ENCODE measurements around the gene SSPN.
A peak's percentile ranks its signal among the peaks of the same experiment; 100 is the strongest.

Gene SSPN

DNA sequence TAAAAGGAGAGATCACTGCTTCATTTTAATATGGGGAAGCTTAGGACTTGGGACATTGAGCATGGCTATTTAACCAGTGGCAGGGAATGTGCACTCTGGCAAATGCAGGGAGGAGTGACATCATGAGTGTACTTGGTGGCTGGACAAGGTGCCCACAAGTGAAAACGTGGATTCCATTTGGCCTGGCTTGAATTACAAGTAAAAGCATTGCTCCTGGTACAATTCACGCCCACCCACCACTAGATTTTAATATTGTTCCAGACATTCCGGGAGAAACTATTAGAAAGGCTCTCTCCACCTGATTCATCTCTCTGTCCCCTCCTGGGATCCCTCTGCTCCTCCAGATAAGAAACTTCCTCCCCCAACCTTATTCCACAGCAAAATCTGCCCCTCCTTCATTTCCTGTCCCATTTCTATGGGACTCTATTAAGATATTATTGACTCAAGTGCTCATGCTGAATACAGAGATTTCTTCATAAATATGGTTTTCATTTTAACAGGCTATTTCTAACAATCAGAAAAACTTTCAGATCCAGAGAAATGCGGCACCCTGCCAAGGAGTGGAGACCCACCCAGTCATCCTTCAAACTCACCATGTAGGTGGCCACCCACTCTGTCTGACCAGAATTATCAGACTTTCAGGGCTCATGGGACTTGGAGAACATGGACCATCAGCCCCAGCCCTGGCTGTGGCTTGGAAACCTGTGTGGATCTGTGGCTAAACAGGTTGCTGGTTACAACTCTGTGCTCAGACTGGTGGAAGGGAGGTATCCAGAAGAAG, 43.2 kb downstream of the SSPN start:
- TF ChIP-seq RAD21 (IDR thresholded peaks at IDR 0.05; ENCODE audit: low read depth) (0 out of 2 replicates have a peak, but pooled peaks have one; percentile 2), YY1 (IDR thresholded peaks at IDR 0.05; ENCODE audit: low read depth) (no peak)
- TF ChIP-seq, protein P1, sequence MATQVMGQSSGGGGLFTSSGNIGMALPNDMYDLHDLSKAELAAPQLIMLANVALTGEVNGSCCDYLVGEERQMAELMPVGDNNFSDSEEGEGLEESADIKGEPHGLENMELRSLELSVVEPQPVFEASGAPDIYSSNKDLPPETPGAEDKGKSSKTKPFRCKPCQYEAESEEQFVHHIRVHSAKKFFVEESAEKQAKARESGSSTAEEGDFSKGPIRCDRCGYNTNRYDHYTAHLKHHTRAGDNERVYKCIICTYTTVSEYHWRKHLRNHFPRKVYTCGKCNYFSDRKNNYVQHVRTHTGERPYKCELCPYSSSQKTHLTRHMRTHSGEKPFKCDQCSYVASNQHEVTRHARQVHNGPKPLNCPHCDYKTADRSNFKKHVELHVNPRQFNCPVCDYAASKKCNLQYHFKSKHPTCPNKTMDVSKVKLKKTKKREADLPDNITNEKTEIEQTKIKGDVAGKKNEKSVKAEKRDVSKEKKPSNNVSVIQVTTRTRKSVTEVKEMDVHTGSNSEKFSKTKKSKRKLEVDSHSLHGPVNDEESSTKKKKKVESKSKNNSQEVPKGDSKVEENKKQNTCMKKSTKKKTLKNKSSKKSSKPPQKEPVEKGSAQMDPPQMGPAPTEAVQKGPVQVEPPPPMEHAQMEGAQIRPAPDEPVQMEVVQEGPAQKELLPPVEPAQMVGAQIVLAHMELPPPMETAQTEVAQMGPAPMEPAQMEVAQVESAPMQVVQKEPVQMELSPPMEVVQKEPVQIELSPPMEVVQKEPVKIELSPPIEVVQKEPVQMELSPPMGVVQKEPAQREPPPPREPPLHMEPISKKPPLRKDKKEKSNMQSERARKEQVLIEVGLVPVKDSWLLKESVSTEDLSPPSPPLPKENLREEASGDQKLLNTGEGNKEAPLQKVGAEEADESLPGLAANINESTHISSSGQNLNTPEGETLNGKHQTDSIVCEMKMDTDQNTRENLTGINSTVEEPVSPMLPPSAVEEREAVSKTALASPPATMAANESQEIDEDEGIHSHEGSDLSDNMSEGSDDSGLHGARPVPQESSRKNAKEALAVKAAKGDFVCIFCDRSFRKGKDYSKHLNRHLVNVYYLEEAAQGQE (IDR thresholded peaks at IDR 0.05; ENCODE audit: low read depth): no peak

DNA sequence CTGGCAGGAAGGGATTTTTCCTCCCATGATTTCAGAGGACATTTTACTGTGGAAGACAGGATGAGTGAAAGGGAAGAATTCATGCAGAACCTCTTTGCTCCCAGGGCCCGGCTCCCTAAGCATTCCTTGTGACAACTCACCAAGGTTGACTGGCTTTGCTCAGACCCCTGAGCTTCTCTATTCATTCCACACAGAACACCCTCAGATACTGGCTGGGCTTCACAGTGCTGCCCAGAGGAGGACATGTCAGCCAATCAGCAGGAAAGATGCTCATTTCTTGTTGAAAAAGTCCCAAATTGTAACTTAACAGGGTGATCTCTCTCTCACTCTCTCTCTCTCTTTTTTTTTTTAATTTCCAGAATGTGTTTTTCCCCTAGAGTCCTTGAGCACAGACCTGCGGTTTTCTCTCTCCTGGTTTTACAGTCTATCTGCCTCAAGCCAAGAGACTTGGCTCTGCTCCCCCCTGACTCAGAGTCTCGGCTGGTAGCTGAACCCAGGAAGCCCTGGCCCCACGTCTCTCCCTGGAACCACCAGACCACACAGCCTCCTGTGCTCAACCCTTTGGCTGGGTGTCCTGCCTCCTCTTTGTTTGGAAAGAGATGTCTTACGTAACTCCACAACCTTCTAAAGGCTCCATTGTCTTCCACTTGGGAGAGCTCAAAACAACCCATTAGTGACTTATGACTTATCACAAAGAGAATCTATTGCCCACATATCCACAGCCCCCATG, 43.9 kb downstream of the SSPN start:
- TF ChIP-seq, protein P2, sequence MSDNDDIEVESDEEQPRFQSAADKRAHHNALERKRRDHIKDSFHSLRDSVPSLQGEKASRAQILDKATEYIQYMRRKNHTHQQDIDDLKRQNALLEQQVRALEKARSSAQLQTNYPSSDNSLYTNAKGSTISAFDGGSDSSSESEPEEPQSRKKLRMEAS (IDR thresholded peaks at IDR 0.05): no peak
- TF ChIP-seq YY1 (IDR thresholded peaks at IDR 0.05; ENCODE audit: low read depth): no peak
- TF ChIP-seq FOXM1 (IDR thresholded peaks at IDR 0.05; ENCODE audit: borderline replicate concordance, low read depth): peak; percentile 46; the same call in 1 of the 2 replicates
- 0 out of 2 replicates have a peak, but pooled peaks have one; percentile 3 for TF ChIP-seq TEAD4 (IDR thresholded peaks at IDR 0.05)
- TF ChIP-seq CEBPB (IDR thresholded peaks at IDR 0.05): peak; percentile 87
- TF ChIP-seq, protein P1 (IDR thresholded peaks at IDR 0.05; ENCODE audit: low read depth): no peak
- no peak for TF ChIP-seq ZBTB7A (IDR thresholded peaks at IDR 0.05; ENCODE audit: low read depth)
- TF ChIP-seq NFIC (IDR thresholded peaks at IDR 0.05): peak; percentile 61
- TF ChIP-seq EGR1 (IDR thresholded peaks at IDR 0.05): no peak
- TF ChIP-seq TCF12 (IDR thresholded peaks at IDR 0.05; ENCODE audit: low read depth): peak; percentile 65
- TF ChIP-seq RAD21 (IDR thresholded peaks at IDR 0.05; ENCODE audit: low read depth): no peak; the same call in 1 of the 2 replicates
- no peak; the same call in 1 of the 2 replicates for TF ChIP-seq EP300 (IDR thresholded peaks at IDR 0.05; ENCODE audit: borderline replicate concordance)

DNA sequence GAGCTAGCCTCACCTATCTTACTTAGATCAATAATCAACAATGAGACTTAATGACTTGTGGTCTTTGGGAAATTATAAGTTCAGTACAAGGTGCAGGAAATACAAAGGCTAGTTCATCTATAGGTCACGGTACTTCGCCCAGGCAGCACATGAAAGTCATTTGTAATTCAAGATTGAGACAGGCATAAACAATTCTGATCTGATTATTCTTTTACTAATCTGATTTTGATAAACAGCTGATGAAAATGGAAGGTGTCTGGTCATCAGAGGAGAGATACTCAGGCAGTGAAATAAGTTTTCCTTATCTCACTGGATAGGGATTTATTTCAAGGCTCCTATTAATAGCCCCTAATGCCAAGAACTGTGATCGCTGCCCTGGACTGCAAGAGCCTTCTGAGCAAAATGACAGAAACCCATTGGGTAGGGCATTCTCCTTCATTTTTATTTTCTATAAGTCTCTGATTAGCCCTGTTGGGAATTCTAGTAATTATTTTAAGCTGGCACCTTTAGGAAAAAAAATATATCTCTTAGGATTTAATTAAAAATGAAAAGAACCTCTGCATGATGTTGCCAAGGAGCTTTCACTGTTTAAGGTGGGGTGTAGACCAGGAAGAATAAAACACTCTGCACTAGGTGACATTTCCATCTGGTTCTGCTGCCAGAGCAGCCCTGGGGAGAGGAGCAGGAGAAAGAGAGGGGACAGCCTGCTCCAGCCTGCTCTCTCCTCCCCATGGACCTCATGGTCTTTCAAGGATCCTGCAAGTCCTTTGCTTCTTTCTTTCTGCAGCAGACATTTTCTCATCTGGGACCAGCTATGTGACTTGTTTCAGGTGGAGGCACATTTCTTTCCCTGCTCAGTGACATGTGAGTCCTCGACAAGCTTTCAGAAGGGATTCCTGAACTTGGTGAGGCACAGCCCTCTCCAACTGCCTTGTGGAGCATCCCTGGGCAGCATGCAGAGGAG, 44.8 kb downstream of the SSPN start:
- TF ChIP-seq, protein P2 (IDR thresholded peaks at IDR 0.05): no peak
- TF ChIP-seq ZBTB7A (IDR thresholded peaks at IDR 0.05; ENCODE audit: low read depth) (no peak), TEAD4 (IDR thresholded peaks at IDR 0.05) (no peak), NFIC (IDR thresholded peaks at IDR 0.05) (no peak), TAF1 (IDR thresholded peaks at IDR 0.05; ENCODE audit: low read depth) (no peak), TCF12 (IDR thresholded peaks at IDR 0.05; ENCODE audit: low read depth) (no peak), YY1 (IDR thresholded peaks at IDR 0.05; ENCODE audit: low read depth) (no peak), EGR1 (IDR thresholded peaks at IDR 0.05) (no peak), CREB1 (IDR thresholded peaks at IDR 0.05; ENCODE audit: low read depth) (no peak), RAD21 (IDR thresholded peaks at IDR 0.05; ENCODE audit: low read depth) (no peak), CEBPB (IDR thresholded peaks at IDR 0.05) (no peak), FOXM1 (IDR thresholded peaks at IDR 0.05; ENCODE audit: borderline replicate concordance, low read depth) (no peak; the same call in 1 of the 2 replicates), EP300 (IDR thresholded peaks at IDR 0.05; ENCODE audit: borderline replicate concordance) (no peak; the same call in 1 of the 2 replicates)
- TF ChIP-seq, protein P1 (IDR thresholded peaks at IDR 0.05; ENCODE audit: low read depth): no peak
- TF ChIP-seq, protein P3, sequence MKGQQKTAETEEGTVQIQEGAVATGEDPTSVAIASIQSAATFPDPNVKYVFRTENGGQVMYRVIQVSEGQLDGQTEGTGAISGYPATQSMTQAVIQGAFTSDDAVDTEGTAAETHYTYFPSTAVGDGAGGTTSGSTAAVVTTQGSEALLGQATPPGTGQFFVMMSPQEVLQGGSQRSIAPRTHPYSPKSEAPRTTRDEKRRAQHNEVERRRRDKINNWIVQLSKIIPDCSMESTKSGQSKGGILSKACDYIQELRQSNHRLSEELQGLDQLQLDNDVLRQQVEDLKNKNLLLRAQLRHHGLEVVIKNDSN (IDR thresholded peaks at IDR 0.05): no peak

Data from Ishikawa (cell line).